HEK293T (cell line): ENCODE data around the gene UBR3.

Experiments used
- CTCF ChIA-PET: fragments of 350-600 bp; formaldehyde crosslinking; extraction: SDS; loops from one replicate; lab custom pipeline; 2021; ENCODE audit warnings: antibody characterized with exemption, inconsistent platforms; lab: Yijun Ruan, JAX
- POLR2A ChIA-PET: fragments of 350-600 bp; formaldehyde crosslinking; extraction: SDS; loops from one replicate; lab custom pipeline; 2020; ENCODE audit warnings: antibody characterized with exemption, inconsistent platforms; lab: Yijun Ruan, JAX
- DNase-seq: peaks from one replicate; pipeline ENCODE4 v3.0.0; 2012; ENCODE audit warnings: mixed read lengths; ENCODE audit errors: extremely low spot score
- ARNT ChIP-seq: fragments of 450-650 bp; IDR thresholded peaks from 2 replicates; pipeline ENCODE4 v1.6.1; 2017; ENCODE audit warnings: mild to moderate bottlenecking
- BHLHE40 ChIP-seq: fragments of 450-650 bp; IDR thresholded peaks from 2 replicates; pipeline ENCODE4 v1.6.1; 2016; ENCODE audit warnings: mild to moderate bottlenecking, moderate library complexity, borderline replicate concordance
- CTBP1 ChIP-seq: fragments of 450-650 bp; IDR thresholded peaks from 2 replicates; pipeline ENCODE4 v1.6.1; 2016; ENCODE audit warnings: borderline replicate concordance
- ELF4 ChIP-seq: fragments of 450-650 bp; IDR thresholded peaks from 2 replicates; pipeline ENCODE4 v1.6.1; 2017; ENCODE audit warnings: antibody characterized with exemption
- FOXA1 ChIP-seq: fragments of 450-650 bp; IDR thresholded peaks from 2 replicates; pipeline ENCODE4 v1.6.1; 2016; ENCODE audit warnings: mild to moderate bottlenecking
- FOXK2 ChIP-seq: fragments of 450-650 bp; IDR thresholded peaks from 2 replicates; pipeline ENCODE4 v1.6.1; 2016; ENCODE audit warnings: mild to moderate bottlenecking
- FOXM1 ChIP-seq: fragments of 450-650 bp; IDR thresholded peaks from 2 replicates; pipeline ENCODE4 v1.6.1; 2017; ENCODE audit warnings: mild to moderate bottlenecking, borderline replicate concordance
- HDGF ChIP-seq: fragments of 450-650 bp; IDR thresholded peaks from 2 replicates; pipeline ENCODE4 v1.6.1; 2017; ENCODE audit warnings: antibody characterized with exemption, borderline replicate concordance
- L3MBTL2 ChIP-seq: fragments of 450-650 bp; conservative IDR thresholded peaks from 2 replicates; pipeline ENCODE4 v1.6.1; 2016; ENCODE audit warnings: mild to moderate bottlenecking
- LEF1 ChIP-seq: fragments of 450-650 bp; IDR thresholded peaks from 2 replicates; pipeline ENCODE4 v1.6.1; 2017; ENCODE audit warnings: mild to moderate bottlenecking, borderline replicate concordance
- NFRKB ChIP-seq: fragments of 450-650 bp; IDR thresholded peaks from 2 replicates; pipeline ENCODE4 v1.6.1; 2016; ENCODE audit warnings: mild to moderate bottlenecking, moderate library complexity
- SP1 ChIP-seq: fragments of 450-650 bp; IDR thresholded peaks from 2 replicates; pipeline ENCODE4 v1.6.1; 2017
- SUZ12 ChIP-seq: fragments of 450-650 bp; IDR thresholded peaks from 2 replicates; pipeline ENCODE4 v1.6.1; 2016; ENCODE audit warnings: mild to moderate bottlenecking
- TARDBP ChIP-seq: fragments of 450-650 bp; IDR thresholded peaks from 2 replicates; pipeline ENCODE4 v1.6.1; 2016
- ZNF384 ChIP-seq: fragments of 450-650 bp; IDR thresholded peaks from 2 replicates; pipeline ENCODE4 v1.6.1; 2016
- TF ChIP-seq, protein P1 (sequence below): fragments of 450-650 bp; IDR thresholded peaks from 2 replicates; pipeline ENCODE4 v1.6.1; 2016

The UBR3 gene

DNA sequence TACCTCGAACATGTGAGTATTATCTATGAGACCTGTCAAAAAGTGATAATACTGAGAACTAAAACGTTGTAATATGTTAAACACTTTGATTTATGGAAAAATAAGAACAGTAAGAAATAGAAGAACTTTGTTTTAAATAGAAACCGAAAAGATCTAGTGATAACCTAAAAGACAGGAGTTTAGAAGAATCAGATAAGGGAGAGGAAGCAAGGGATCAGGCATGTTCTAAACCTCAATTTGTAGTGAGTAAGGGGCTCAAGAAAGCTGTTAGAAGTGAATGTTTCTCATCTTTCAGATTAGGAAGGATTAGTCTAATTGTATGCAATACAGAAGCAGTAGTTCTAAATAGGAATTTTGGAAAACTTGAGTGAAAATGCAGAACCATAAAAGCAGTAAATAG lies 182.0 kb downstream of the UBR3 start:
- ChIA-PET CTCF (no interaction called here), POLR2A (no interaction called here)
- DNase-seq, result no peak
- TF ChIP-seq, protein P1, sequence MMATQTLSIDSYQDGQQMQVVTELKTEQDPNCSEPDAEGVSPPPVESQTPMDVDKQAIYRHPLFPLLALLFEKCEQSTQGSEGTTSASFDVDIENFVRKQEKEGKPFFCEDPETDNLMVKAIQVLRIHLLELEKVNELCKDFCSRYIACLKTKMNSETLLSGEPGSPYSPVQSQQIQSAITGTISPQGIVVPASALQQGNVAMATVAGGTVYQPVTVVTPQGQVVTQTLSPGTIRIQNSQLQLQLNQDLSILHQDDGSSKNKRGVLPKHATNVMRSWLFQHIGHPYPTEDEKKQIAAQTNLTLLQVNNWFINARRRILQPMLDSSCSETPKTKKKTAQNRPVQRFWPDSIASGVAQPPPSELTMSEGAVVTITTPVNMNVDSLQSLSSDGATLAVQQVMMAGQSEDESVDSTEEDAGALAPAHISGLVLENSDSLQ, result no peak
- TF ChIP-seq SUZ12, result no peak

DNA sequence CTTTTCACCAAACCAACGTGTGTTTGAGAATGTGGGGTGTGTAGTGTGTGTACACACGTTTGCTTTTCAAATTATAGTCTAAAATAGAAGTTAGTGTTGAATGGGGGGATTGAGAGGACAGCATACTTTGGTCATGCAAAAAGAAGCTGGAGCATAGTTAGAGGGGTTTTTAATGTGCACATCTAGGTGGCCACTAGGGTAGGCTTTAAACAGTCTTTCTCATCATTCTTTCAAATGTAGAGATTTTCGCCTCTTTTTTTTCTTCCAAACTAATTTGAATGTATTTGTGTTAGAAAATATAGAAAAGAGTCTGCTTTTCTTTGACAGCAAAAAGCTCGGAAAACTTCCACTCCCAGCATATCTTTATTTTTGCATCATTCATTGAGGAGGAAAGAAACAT lies 185.5 kb downstream of the UBR3 start:
- CTCF ChIA-PET, result no interaction called here
- DNase-seq, result no peak
- no peak for TF ChIP-seq CTBP1
- TF ChIP-seq BHLHE40, result no peak
- no peak for TF ChIP-seq SP1
- TF ChIP-seq LEF1, result no peak
- TF ChIP-seq L3MBTL2, result no peak
- no peak for TF ChIP-seq TARDBP
- TF ChIP-seq, protein P1, result no peak
- no peak for TF ChIP-seq ARNT
- no peak for TF ChIP-seq ELF4
- no peak for TF ChIP-seq FOXA1
- TF ChIP-seq FOXK2, result no peak
- POLR2A ChIA-PET, result no interaction called here

DNA sequence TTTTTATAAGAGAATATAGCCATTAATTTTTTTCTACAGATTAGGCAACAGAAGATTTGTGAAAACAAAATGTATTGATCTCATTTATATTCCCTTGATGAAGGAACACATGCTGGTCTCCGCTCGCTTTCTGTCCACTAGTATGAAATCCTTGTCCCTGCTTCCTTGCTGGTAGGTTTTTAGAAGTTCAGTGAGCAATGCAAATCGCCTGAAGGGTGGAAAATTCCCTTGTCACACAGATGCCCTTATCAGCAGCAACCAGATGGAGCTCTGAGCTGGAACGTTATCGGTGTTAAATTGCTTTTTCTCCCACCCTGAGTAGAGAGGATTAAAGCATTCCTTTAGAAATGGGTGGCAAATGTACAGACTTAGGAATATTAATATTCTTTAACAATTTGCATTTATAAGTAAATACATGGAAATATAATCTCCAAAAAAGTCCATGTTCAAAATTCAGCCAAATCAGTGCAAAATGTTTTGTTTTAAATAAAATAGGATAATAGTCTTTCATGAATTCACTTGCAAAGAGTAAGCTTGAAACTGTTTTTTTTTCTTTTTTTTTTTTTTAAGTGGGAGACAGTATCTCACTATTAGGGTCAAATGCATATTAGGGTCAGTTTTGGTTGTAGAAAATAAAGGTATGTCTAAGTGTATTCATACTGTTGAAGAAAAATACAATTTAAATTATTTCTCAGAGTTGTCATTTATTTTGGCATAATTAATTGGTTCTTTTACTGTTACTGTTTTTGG lies 186.7 kb downstream of the UBR3 start:
- CTCF ChIA-PET, result no interaction called here
- POLR2A ChIA-PET, result no interaction called here

DNA sequence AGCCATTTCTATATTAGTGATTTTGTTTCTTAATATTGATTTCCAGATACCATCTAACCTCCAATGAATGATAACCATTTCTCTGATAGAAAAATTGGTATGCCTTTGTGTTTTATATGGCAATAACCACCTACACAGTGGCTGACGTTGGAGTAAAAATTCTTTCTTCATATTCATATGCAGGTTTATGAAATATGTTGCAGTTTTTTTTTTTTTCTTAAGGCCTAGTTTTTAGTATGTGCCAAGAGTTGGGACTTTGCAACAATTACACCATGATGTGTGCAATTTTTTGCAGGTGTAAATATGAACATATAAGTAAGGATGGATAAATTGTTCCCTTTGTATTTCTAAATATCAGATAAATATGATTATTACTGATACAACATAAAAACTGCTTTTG lies 187.5 kb downstream of the UBR3 start:
- DNase-seq, result no peak
- CTCF ChIA-PET, result interaction anchor here (0.6 kb wide), 1 partner anchor 82 kb away, joined by 3 read pairs; no protein-coding TSS in a partner anchor
- POLR2A ChIA-PET, result no interaction called here
- TF ChIP-seq SP1, result no peak
- TF ChIP-seq NFRKB, result no peak
- TF ChIP-seq SUZ12, result no peak
- no peak for TF ChIP-seq ARNT
- no peak for TF ChIP-seq FOXM1
- no peak for TF ChIP-seq BHLHE40
- TF ChIP-seq ZNF384, result no peak
- TF ChIP-seq FOXA1, result no peak
- TF ChIP-seq, protein P1, result no peak
- TF ChIP-seq CTBP1, result no peak
- TF ChIP-seq HDGF, result no peak
- TF ChIP-seq TARDBP, result no peak
- TF ChIP-seq ELF4, result no peak
- TF ChIP-seq LEF1, result no peak
- TF ChIP-seq L3MBTL2, result no peak
- TF ChIP-seq FOXK2, result no peak

More for the DNA sequence above, 186.7 kb downstream of the UBR3 start:
- TF ChIP-seq BHLHE40 (no peak), HDGF (no peak), ELF4 (no peak)
- TF ChIP-seq, protein P1, result no peak
- DNase-seq, result peak; percentile 39

DNA sequence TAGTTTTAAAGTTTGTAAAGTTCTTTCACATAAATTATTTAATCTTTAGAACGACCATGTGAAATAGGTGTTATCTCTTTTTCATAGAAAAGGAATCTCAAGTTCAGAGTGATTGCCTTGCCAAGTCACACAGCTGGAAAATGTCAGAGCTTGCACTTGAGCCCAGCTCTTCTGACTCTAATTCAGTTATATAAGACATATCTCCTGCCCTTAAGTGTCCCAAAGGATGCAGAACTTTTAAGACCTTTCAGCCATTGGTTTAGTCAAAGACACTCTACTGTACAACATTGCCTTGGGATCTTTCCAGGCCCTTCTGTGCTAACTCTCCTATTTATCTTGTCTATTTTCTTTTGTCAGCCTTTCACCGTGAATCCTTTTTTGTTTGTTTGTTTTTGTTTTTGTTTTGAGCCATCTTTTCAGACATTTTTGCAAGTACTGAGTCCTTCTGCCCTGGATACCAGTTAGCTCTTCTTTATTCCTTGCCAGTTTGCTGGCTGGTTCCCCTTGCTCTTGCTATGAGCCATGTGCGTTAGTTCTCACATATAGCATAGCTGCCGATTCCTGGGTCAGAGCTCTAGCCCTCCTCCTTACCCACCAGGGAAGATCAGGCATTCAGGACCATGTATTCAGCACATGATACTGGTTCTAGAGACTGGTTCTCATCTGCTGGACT lies 190.7 kb downstream of the UBR3 start:
- CTCF ChIA-PET, result no interaction called here
- DNase-seq, result no peak
- POLR2A ChIA-PET, result no interaction called here
- TF ChIP-seq, protein P1, result no peak
- TF ChIP-seq NFRKB (no peak), FOXM1 (no peak), BHLHE40 (no peak), FOXK2 (no peak), ARNT (no peak), ELF4 (no peak), SP1 (no peak)
